Measurements from ENCODE around the gene GPR6.

Gene GPR6

DNA sequence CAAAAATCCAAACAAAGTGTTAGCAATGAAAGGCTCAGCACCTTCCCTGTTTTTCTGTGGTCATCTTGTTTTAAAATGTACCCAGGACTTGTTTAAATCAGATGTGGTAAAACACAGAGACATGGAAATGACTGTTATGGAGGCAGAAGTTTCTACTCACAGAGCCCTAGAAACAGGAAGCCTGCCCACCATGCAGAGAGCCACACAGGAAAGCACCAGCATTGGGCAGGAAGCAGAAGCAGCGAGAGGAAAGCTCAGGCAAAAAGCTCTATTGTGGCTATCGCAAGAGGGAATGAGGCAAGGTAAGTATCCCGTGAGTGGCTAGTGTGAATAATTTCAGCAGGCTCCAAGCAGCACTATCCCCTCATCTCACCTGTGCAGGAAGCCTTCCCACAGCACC lies 42.8 kb downstream of the GPR6 start:
- DNase-seq (ENCODE audit: insufficient read length, low spot score) (no peak), FAIRE-seq (no peak)
- TF ChIP-seq POLR2AphosphoS5 (IDR thresholded peaks at IDR 0.05; ENCODE audit: low read depth, low read length), result no peak
- no peak for TF ChIP-seq POLR2A (IDR thresholded peaks at IDR 0.05; ENCODE audit: low read depth, low read length)
- no peak for TF ChIP-seq SPI1 (IDR thresholded peaks at IDR 0.05; ENCODE audit: low read depth, low read length)
- no peak for TF ChIP-seq TAF1 (IDR thresholded peaks at IDR 0.05; ENCODE audit: low read depth, low read length)
- no peak for TF ChIP-seq POU2F2 (IDR thresholded peaks at IDR 0.05; ENCODE audit: low read depth, low read length)

DNA sequence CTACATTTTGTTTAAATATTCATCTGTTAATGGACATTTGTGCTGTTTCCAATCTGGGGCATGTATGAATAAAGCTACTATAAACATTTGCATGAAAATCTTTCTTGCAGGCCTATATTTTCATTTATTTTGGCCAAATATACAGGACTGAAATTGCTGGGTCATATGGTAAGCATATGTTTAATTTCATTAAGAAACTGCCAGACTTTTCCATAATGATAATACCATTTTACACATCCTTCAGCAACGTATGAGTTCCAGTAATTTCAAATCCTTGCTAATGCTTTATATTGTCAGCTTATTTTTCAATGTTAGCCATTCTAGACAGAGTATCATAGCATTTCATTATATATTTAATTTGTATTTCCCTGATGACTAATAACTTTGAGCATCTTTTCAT lies 51.0 kb downstream of the GPR6 start:
- FAIRE-seq (no peak), DNase-seq (ENCODE audit: insufficient read length, low spot score) (no peak)
- no peak for TF ChIP-seq SPI1 (IDR thresholded peaks at IDR 0.05; ENCODE audit: low read depth, low read length)
- no peak for TF ChIP-seq POLR2AphosphoS5 (IDR thresholded peaks at IDR 0.05; ENCODE audit: low read depth, low read length)
- no peak for TF ChIP-seq POU2F2 (IDR thresholded peaks at IDR 0.05; ENCODE audit: low read depth, low read length)
